CD4-positive, alpha-beta T cell treated with Interleukin-17A for 4 hours (primary cell): Measurements from ENCODE around the gene HBEGF.

Experiments used
- DNase-seq: peaks from one replicate; pipeline ENCODE4 v3.0.0-alpha.2; 2020; ENCODE audit warnings: mixed read lengths

HBEGF gene

GRCh38 chr5:140346348-140347221, at the start of gene HBEGF:
HBEGF (minus strand) TSS chr5:140346603; CDS start chr5:140346328, 275 bp downstream.
- DNase-seq = peak; percentile 73

- DNase-seq = no peak
These were observed 47.3 kb upstream of the HBEGF start for GRCh38 chr5:140393738-140394137.

- DNase-seq = no peak
These were observed 45.3 kb upstream of the HBEGF start for GRCh38 chr5:140391732-140392131.

- no peak for DNase-seq
These were observed 44.9 kb upstream of the HBEGF start for GRCh38 chr5:140391312-140391711.

- DNase-seq = no peak
These were observed 41.6 kb upstream of the HBEGF start for GRCh38 chr5:140388052-140388451.

- no peak for DNase-seq
These were observed 36.9 kb upstream of the HBEGF start for GRCh38 chr5:140383300-140383699.

- DNase-seq = no peak
These were observed 36.5 kb upstream of the HBEGF start for GRCh38 chr5:140382866-140383265.

GRCh38 chr5:140381972-140382371, 35.6 kb upstream of the HBEGF start:
- DNase-seq = no peak

GRCh38 chr5:140381351-140381750, 34.9 kb upstream of the HBEGF start:
- no peak for DNase-seq

- peak; percentile 55 for DNase-seq
These were observed 26.6 kb upstream of the HBEGF start for GRCh38 chr5:140372971-140373487.

- no peak for DNase-seq
These were observed 25.2 kb upstream of the HBEGF start for GRCh38 chr5:140371356-140372151.

- no peak for DNase-seq
These were observed 21.0 kb upstream of the HBEGF start for GRCh38 chr5:140367256-140368013.

- no peak for DNase-seq
These were observed 20.3 kb upstream of the HBEGF start for GRCh38 chr5:140366589-140367255.

- no peak for DNase-seq
These were observed 19.5 kb upstream of the HBEGF start for GRCh38 chr5:140365941-140366340.

GRCh38 chr5:140365282-140365681, 18.9 kb upstream of the HBEGF start:
- no peak for DNase-seq

- DNase-seq = no peak
These were observed 18.0 kb upstream of the HBEGF start for GRCh38 chr5:140364472-140364765.

GRCh38 chr5:140363631-140364471, 17.4 kb upstream of the HBEGF start:
- no peak for DNase-seq

- DNase-seq = peak; percentile 88
These were observed 16.6 kb upstream of the HBEGF start for GRCh38 chr5:140362875-140363630.

- no peak for DNase-seq
These were observed 15.9 kb upstream of the HBEGF start for GRCh38 chr5:140362311-140362710.

- no peak for DNase-seq
These were observed 15.5 kb upstream of the HBEGF start for GRCh38 chr5:140361901-140362300.
